MM.1S (cell line): ENCODE results near the gene ISOC2.
"Not testable (repeated sequence)": the region's sequence is repeated elsewhere in the genome, so short reads cannot be mapped to it uniquely, and the experiment has no call there.

Source experiments
- DNase-seq: peaks from one replicate; pipeline ENCODE4 v3.0.0-alpha.2; 2015
- H2AFZ ChIP-seq: fragments of 300-600 bp; sonication (generic); 2 replicates; pipeline ENCODE4 v1.6.0; 2016; ENCODE audit warnings: antibody characterized with exemption, low read length
- H3F3A ChIP-seq: fragments of 300-600 bp; sonication (generic); 2 replicates; pipeline ENCODE4 v1.6.1; 2016; ENCODE audit warnings: mild to moderate bottlenecking, antibody characterized with exemption, low read length, moderate library complexity, mixed read lengths; ENCODE audit not compliant: insufficient read depth
- H3K27ac ChIP-seq: fragments of 300-600 bp; sonication (generic); 2 replicates; pipeline ENCODE4 v1.5.1; 2016; ENCODE audit warnings: mild to moderate bottlenecking, low read length
- H3K27me3 ChIP-seq: fragments of 300-600 bp; sonication (generic); replicated peaks from 2 replicates; pipeline ENCODE4 v1.6.0; 2016; ENCODE audit warnings: low read length; ENCODE audit not compliant: insufficient read depth
- H3K36me3 ChIP-seq: fragments of 300-600 bp; sonication (generic); replicated peaks from 2 replicates; pipeline ENCODE4 v1.6.1; 2016; ENCODE audit warnings: mild to moderate bottlenecking, low read length, mixed read lengths; ENCODE audit not compliant: insufficient read depth
- H3K4me1 ChIP-seq: fragments of 300-600 bp; sonication (generic); 2 replicates; pipeline ENCODE4 v1.6.1; 2016; ENCODE audit warnings: low read length, mixed read lengths
- H3K4me2 ChIP-seq: fragments of 300-600 bp; sonication (generic); 2 replicates; pipeline ENCODE4 v1.6.0; 2016; ENCODE audit warnings: low read depth, low read length
- H3K4me3 ChIP-seq: fragments of 300-600 bp; sonication (generic); 2 replicates; pipeline ENCODE4 v1.5.1; 2016; ENCODE audit warnings: low read length, mixed read lengths
- H3K79me2 ChIP-seq: fragments of 300-600 bp; sonication (generic); 2 replicates; pipeline ENCODE4 v1.6.1; 2016; ENCODE audit warnings: mixed run types, low read length, mixed read lengths
- H3K9ac ChIP-seq: fragments of 300-600 bp; sonication (generic); 2 replicates; pipeline ENCODE4 v1.6.1; 2016; ENCODE audit warnings: low read length, mixed read lengths
- H3K9me2 ChIP-seq: fragments of 300-600 bp; sonication (generic); replicated peaks from 2 replicates; pipeline ENCODE4 v1.6.1; 2016; ENCODE audit warnings: mild to moderate bottlenecking, low read length, mixed read lengths; ENCODE audit not compliant: insufficient read depth
- H3K9me3 ChIP-seq: fragments of 300-600 bp; sonication (generic); replicated peaks from 2 replicates; pipeline ENCODE4 v1.6.1; 2016; ENCODE audit warnings: mild to moderate bottlenecking, low read length, mixed read lengths; ENCODE audit not compliant: insufficient read depth
- H4K20me1 ChIP-seq: fragments of 300-600 bp; sonication (generic); 2 replicates; pipeline ENCODE4 v1.6.1; 2016; ENCODE audit warnings: mild to moderate bottlenecking, low read length, moderate library complexity, mixed read lengths; ENCODE audit not compliant: insufficient read depth
- EZH2 ChIP-seq: fragments of 300-600 bp; sonication (generic); optimal IDR thresholded peaks from 2 replicates; pipeline ENCODE3; 2017; ENCODE audit warnings: low read depth, mild to moderate bottlenecking, antibody characterized with exemption, low read length, mixed read lengths
- EZH2phosphoT487 ChIP-seq: fragments of 300-600 bp; sonication (generic); IDR thresholded peaks from 2 replicates; pipeline ENCODE4 v1.6.1; 2018; ENCODE audit warnings: antibody characterized with exemption, low read length
- TF ChIP-seq, protein P1 (sequence below): fragments of 300-600 bp; sonication (generic); IDR thresholded peaks from 2 replicates; pipeline ENCODE4 v1.5.1; 2016; ENCODE audit warnings: antibody characterized with exemption, low read length, mixed read lengths

Gene ISOC2

GRCh38 chr19:55497763-55498162, 36.3 kb upstream of the ISOC2 start:
- no peak for DNase-seq
- Histone ChIP-seq H3K79me2 (no peaks in the 10 kb centered on the region), H3K4me1 (0 out of 2 replicates have a peak, but pooled peaks cover 5% of the 10 kb centered on the region), H3K36me3 (no peaks in the 10 kb centered on the region), H3K4me2 (no peak overlapping the region), H4K20me1 (no peaks in the 10 kb centered on the region), H3K9ac (no peak overlapping the region), H3F3A (no peaks in the 10 kb centered on the region), H3K9me3 (no peaks in the 10 kb centered on the region), H3K27me3 (peaks cover 96% of the 10 kb centered on the region), H3K4me3 (no peak overlapping the region), H3K27ac (no peak overlapping the region), H3K9me2 (no peaks in the 10 kb centered on the region), H2AFZ (no peak overlapping the region)
- TF ChIP-seq EZH2 = no peak
- TF ChIP-seq EZH2phosphoT487 = no peak
- TF ChIP-seq, protein P1, sequence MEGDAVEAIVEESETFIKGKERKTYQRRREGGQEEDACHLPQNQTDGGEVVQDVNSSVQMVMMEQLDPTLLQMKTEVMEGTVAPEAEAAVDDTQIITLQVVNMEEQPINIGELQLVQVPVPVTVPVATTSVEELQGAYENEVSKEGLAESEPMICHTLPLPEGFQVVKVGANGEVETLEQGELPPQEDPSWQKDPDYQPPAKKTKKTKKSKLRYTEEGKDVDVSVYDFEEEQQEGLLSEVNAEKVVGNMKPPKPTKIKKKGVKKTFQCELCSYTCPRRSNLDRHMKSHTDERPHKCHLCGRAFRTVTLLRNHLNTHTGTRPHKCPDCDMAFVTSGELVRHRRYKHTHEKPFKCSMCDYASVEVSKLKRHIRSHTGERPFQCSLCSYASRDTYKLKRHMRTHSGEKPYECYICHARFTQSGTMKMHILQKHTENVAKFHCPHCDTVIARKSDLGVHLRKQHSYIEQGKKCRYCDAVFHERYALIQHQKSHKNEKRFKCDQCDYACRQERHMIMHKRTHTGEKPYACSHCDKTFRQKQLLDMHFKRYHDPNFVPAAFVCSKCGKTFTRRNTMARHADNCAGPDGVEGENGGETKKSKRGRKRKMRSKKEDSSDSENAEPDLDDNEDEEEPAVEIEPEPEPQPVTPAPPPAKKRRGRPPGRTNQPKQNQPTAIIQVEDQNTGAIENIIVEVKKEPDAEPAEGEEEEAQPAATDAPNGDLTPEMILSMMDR = no peak

DNA sequence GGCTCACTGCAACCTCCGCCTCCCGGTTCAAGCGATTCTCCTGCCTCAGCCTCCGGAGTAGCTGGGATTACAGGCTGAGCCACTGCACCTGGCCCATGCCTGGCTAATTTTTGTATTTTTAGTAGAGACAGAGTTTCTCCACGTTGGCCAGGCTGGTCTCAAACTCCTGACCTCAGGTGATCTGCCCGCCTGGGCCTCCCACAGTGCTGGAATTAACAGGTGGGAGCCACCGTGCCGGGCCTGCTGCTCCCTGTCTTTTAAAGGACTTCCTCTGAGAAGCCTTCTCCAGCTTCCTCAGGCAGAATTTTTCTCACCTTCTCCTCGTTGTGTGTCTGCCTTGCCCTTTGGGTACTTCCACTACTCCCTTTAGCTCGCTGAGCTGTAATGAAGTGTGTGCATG, 35.4 kb upstream of the ISOC2 start:
- not testable (repeated sequence) for H3K4me1 ChIP-seq, H3K4me2 ChIP-seq, H2AFZ ChIP-seq, H3K9me3 ChIP-seq, H3K36me3 ChIP-seq, H3F3A ChIP-seq, DNase-seq, H3K9me2 ChIP-seq, H3K27ac ChIP-seq, H3K9ac ChIP-seq, H3K4me3 ChIP-seq, H3K79me2 ChIP-seq, H4K20me1 ChIP-seq
- H3K27me3 ChIP-seq = peaks cover 98% of the 10 kb centered on the region

DNA sequence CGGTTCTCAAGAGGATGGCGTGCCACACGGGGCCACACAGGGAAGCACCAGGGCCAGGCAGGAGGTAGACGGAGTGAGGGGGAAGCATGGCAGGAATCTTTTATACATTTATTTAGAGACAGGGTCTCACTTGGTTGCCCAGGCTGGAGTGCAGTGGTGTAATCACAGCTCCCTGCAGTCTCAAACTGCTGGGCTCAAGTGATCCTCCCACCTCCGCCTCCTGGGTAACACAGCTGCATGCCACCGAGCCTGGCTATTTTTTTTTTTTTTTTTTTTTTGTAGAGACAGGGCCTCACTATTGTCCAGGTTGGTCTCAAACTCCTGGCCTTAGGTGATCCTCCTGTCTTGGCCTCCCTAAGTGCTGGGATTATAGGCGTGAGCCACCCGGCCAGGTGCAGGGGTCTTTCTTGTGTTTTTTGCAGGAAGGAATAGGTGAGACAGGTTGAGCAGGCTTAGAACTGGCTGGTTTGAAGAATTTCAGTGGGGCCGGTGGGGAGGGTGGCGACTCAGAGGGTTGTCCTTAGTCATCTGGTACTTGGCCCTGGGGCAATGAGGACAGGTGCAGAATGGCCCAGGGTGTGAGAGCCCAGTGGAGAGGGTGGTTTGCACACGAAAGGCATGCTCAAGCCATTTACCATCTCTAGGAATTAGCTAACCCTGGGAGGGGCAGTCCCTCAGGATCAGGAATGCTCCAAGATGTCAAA, 34.4 kb upstream of the ISOC2 start:
- Histone ChIP-seq H4K20me1 (no peaks in the 10 kb centered on the region), H3K4me3 (no peak overlapping the region), H3F3A (no peaks in the 10 kb centered on the region), H3K9ac (no peak overlapping the region), H3K4me1 (no peaks in the 10 kb centered on the region), H3K79me2 (no peaks in the 10 kb centered on the region), H3K27ac (no peak overlapping the region), H3K36me3 (no peaks in the 10 kb centered on the region), H3K27me3 (peaks cover 98% of the 10 kb centered on the region), H3K9me3 (no peaks in the 10 kb centered on the region), H3K9me2 (no peaks in the 10 kb centered on the region), H2AFZ (no peak overlapping the region), H3K4me2 (no peak overlapping the region)
- DNase-seq = no peak
- TF ChIP-seq EZH2 (no peak), EZH2phosphoT487 (no peak)
- TF ChIP-seq, protein P1 = no peak

- Histone ChIP-seq H3K9me2 (no peaks in the 10 kb centered on the region), H3K79me2 (no peaks in the 10 kb centered on the region), H3K9me3 (no peaks in the 10 kb centered on the region), H3K27ac (no peak overlapping the region), H2AFZ (no peak overlapping the region), H3K9ac (no peak overlapping the region), H4K20me1 (no peaks in the 10 kb centered on the region), H3K36me3 (no peaks in the 10 kb centered on the region), H3K4me1 (no peaks in the 10 kb centered on the region), H3K4me2 (no peak overlapping the region), H3K4me3 (no peak overlapping the region), H3K27me3 (peaks cover 98% of the 10 kb centered on the region), H3F3A (no peaks in the 10 kb centered on the region)
- DNase-seq = no peak
- no peak for TF ChIP-seq EZH2
These were observed 32.8 kb upstream of the ISOC2 start for GRCh38 chr19:55494172-55494761.
